IMR-90 (cell line): ENCODE results near the gene SPAG16.

Experiments used
- CEBPB ChIP-seq: IDR thresholded peaks from 2 replicates; pipeline ENCODE4 v1.6.1; 2012; ENCODE audit warnings: low read depth, low read length, improper control_type of control experiment
- FOS ChIP-seq: fragments of 150-350 bp; IDR thresholded peaks from 2 replicates; pipeline ENCODE4 v1.6.1; 2016; ENCODE audit warnings: low read depth, low read length
- TF ChIP-seq, protein P1 (sequence below): conservative IDR thresholded peaks from 2 replicates; pipeline ENCODE4 v1.5.1; 2012; ENCODE audit warnings: mild to moderate bottlenecking, low read depth, low read length, improper control_type of control experiment

DNA sequence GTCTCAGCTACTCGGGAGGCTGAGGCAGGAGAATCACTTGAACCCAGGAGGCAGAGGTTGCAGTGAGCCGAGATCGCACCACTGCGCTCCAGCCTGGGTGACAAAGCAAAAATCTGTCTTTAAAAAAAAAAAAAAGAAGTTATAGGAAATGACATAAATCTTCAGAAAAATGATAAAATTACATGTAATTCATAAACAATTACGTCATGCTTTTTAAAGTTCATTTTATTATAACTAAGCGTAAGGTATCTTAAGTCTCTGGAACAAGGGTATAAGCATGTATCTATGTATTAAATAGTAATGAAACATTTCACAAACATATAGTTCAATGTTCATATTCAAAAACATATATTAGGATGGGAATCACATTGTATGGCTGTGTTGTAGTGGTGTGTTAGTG, 425.9 kb downstream of the SPAG16 start:
- no peak for TF ChIP-seq FOS
- TF ChIP-seq, protein P1, sequence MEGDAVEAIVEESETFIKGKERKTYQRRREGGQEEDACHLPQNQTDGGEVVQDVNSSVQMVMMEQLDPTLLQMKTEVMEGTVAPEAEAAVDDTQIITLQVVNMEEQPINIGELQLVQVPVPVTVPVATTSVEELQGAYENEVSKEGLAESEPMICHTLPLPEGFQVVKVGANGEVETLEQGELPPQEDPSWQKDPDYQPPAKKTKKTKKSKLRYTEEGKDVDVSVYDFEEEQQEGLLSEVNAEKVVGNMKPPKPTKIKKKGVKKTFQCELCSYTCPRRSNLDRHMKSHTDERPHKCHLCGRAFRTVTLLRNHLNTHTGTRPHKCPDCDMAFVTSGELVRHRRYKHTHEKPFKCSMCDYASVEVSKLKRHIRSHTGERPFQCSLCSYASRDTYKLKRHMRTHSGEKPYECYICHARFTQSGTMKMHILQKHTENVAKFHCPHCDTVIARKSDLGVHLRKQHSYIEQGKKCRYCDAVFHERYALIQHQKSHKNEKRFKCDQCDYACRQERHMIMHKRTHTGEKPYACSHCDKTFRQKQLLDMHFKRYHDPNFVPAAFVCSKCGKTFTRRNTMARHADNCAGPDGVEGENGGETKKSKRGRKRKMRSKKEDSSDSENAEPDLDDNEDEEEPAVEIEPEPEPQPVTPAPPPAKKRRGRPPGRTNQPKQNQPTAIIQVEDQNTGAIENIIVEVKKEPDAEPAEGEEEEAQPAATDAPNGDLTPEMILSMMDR, result no peak
- no peak for TF ChIP-seq CEBPB
